Ureter (tissue), 1 donor: ENCODE data around the gene SCD5. TPM values are rescaled to one million over a fixed set of nuclear protein-coding genes. Genes with fewer than 3 reads are reported as not detected.
A peak's percentile ranks its signal among the peaks of the same experiment; 100 is the strongest.

Experiments used
- DNase-seq: peaks from one replicate; pipeline ENCODE4 v3.0.0-alpha.2; 2020; ENCODE audit warnings: low spot score
- total RNA-seq: library from RNA; stranded (reverse); gene quantifications from one replicate; pipeline ENCODE4 v1.2.4, GENCODE V29; 2023
- donor health status: DM: yes; HTN: yes; CAD: no.

The SCD5 gene
- total RNA-seq, 1 donor from 2014 or later, result 7.3 TPM

GRCh38 chr4:82797040-82797404, 1.6 kb downstream of the SCD5 start:
- no peak for DNase-seq

- no peak for DNase-seq
Measured at GRCh38 chr4:82792912-82793649, 5.5 kb downstream of the SCD5 start.

GRCh38 chr4:82791179-82791578, 7.4 kb downstream of the SCD5 start:
- no peak for DNase-seq

- DNase-seq, result no peak
Measured at GRCh38 chr4:82790060-82790660, 8.4 kb downstream of the SCD5 start.

GRCh38 chr4:82789025-82789776, 9.4 kb downstream of the SCD5 start:
- no peak for DNase-seq

- DNase-seq, result no peak
Measured at GRCh38 chr4:82787342-82787741, 11.3 kb downstream of the SCD5 start.

GRCh38 chr4:82786828-82787227, 11.8 kb downstream of the SCD5 start:
- DNase-seq, result no peak

- DNase-seq, result no peak
Measured at GRCh38 chr4:82785611-82786400, 12.8 kb downstream of the SCD5 start.

GRCh38 chr4:82784681-82785610, 13.7 kb downstream of the SCD5 start:
- DNase-seq, result no peak

- DNase-seq, result no peak
Measured at GRCh38 chr4:82782626-82783345, 15.8 kb downstream of the SCD5 start.

- DNase-seq, result peak; percentile 79
Measured at GRCh38 chr4:82780752-82781231, 17.8 kb downstream of the SCD5 start.

GRCh38 chr4:82780170-82780751, 18.3 kb downstream of the SCD5 start:
- DNase-seq, result no peak

- no peak for DNase-seq
Measured at GRCh38 chr4:82779032-82779431, 19.6 kb downstream of the SCD5 start.

GRCh38 chr4:82777857-82778525, 20.6 kb downstream of the SCD5 start:
- DNase-seq, result no peak

- no peak for DNase-seq
Measured at GRCh38 chr4:82776925-82777542, 21.6 kb downstream of the SCD5 start.

GRCh38 chr4:82775243-82775642, 23.4 kb downstream of the SCD5 start:
- DNase-seq, result no peak

GRCh38 chr4:82774711-82775171, 23.9 kb downstream of the SCD5 start:
- DNase-seq, result no peak

GRCh38 chr4:82773057-82773456, 25.5 kb downstream of the SCD5 start:
- DNase-seq, result no peak

GRCh38 chr4:82770607-82771006, 28.0 kb downstream of the SCD5 start:
- DNase-seq, result no peak
